Astrocyte (in vitro differentiated cells and primary cell): ENCODE results near the gene AATF.

Experiments used
- EZH2 ChIP-seq: IDR thresholded peaks from 2 replicates; pipeline ENCODE4 v1.6.1; 2012; ENCODE audit warnings: mild to moderate bottlenecking, low read length, inconsistent platforms; ENCODE audit not compliant: insufficient read depth
- TF ChIP-seq, protein P1 (sequence below): IDR thresholded peaks from 2 replicates; pipeline ENCODE4 v1.5.1; 2011; ENCODE audit warnings: low read depth, mild to moderate bottlenecking, inconsistent platforms, low read length, moderate library complexity; ENCODE audit not compliant: insufficient read depth

GRCh38 chr17:37086948-37087347 is 138.2 kb downstream of the AATF start:
- TF ChIP-seq, protein P1, sequence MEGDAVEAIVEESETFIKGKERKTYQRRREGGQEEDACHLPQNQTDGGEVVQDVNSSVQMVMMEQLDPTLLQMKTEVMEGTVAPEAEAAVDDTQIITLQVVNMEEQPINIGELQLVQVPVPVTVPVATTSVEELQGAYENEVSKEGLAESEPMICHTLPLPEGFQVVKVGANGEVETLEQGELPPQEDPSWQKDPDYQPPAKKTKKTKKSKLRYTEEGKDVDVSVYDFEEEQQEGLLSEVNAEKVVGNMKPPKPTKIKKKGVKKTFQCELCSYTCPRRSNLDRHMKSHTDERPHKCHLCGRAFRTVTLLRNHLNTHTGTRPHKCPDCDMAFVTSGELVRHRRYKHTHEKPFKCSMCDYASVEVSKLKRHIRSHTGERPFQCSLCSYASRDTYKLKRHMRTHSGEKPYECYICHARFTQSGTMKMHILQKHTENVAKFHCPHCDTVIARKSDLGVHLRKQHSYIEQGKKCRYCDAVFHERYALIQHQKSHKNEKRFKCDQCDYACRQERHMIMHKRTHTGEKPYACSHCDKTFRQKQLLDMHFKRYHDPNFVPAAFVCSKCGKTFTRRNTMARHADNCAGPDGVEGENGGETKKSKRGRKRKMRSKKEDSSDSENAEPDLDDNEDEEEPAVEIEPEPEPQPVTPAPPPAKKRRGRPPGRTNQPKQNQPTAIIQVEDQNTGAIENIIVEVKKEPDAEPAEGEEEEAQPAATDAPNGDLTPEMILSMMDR = no peak
- no peak for TF ChIP-seq EZH2
